VCaP (cell line): ENCODE data around the gene MYOC.
"Not testable (repeated sequence)": the region's sequence is repeated elsewhere in the genome, so short reads cannot be mapped to it uniquely, and the experiment has no call there.

Experiments
- H3K27ac ChIP-seq: fragments of 450-650 bp; 2 replicates; pipeline ENCODE4 v1.5.1; 2017
- CTCF ChIP-seq: fragments of 450-650 bp; conservative IDR thresholded peaks from 2 replicates; pipeline ENCODE4 v1.5.1; 2017; ENCODE audit warnings: mild to moderate bottlenecking, moderate library complexity

MYOC gene

GRCh38 chr1:171611306-171611705 is 41.2 kb downstream of the MYOC start:
- H3K27ac ChIP-seq, result no peak overlapping the region
- TF ChIP-seq CTCF, result no peak

- TF ChIP-seq CTCF, result no peak
- no peak overlapping the region for H3K27ac ChIP-seq
Observed at GRCh38 chr1:171610385-171610784, 42.1 kb downstream of the MYOC start.

GRCh38 chr1:171606402-171606941 is 46.0 kb downstream of the MYOC start:
- H3K27ac ChIP-seq, result no peak overlapping the region
- TF ChIP-seq CTCF, result no peak

GRCh38 chr1:171603042-171603441 is 49.4 kb downstream of the MYOC start:
- H3K27ac ChIP-seq, result not testable (repeated sequence)

GRCh38 chr1:171600862-171601261 is 51.6 kb downstream of the MYOC start:
- no peak for TF ChIP-seq CTCF
- no peak overlapping the region for H3K27ac ChIP-seq

- not testable (repeated sequence) for H3K27ac ChIP-seq
Observed at GRCh38 chr1:171600310-171600709, 52.2 kb downstream of the MYOC start.

- no peak for TF ChIP-seq CTCF
- no peak overlapping the region for H3K27ac ChIP-seq
Observed at GRCh38 chr1:171597203-171597602, 55.3 kb downstream of the MYOC start.

- H3K27ac ChIP-seq, result no peak overlapping the region
- TF ChIP-seq CTCF, result no peak
Observed at GRCh38 chr1:171596705-171597104, 55.8 kb downstream of the MYOC start.

GRCh38 chr1:171596119-171596518 is 56.4 kb downstream of the MYOC start:
- no peak overlapping the region for H3K27ac ChIP-seq
- no peak for TF ChIP-seq CTCF
